Umbilical cord (tissue), 2 donors: ENCODE data around the gene FCHO1. TPM values are rescaled to one million over a fixed set of nuclear protein-coding genes. Genes with fewer than 3 reads are reported as not detected.
"Not testable (repeated sequence)": the region's sequence is repeated elsewhere in the genome, so short reads cannot be mapped to it uniquely, and the experiment has no call there.

Source experiments
- DNase-seq: peaks from one replicate; pipeline ENCODE4 v3.0.0-alpha.2; 2015; ENCODE audit warnings: low spot score
- total RNA-seq: library from RNA; depleted of rRNA; stranded (reverse); fragments of >200 nt; gene quantifications from one replicate; pipeline ENCODE4 v1.2.3, GENCODE V29; 2014; ENCODE audit warnings: low replicate concordance; ENCODE audit not compliant: insufficient read depth

Gene FCHO1
- total RNA-seq, 1 donor from 2014 or later = 16.1 TPM

DNA sequence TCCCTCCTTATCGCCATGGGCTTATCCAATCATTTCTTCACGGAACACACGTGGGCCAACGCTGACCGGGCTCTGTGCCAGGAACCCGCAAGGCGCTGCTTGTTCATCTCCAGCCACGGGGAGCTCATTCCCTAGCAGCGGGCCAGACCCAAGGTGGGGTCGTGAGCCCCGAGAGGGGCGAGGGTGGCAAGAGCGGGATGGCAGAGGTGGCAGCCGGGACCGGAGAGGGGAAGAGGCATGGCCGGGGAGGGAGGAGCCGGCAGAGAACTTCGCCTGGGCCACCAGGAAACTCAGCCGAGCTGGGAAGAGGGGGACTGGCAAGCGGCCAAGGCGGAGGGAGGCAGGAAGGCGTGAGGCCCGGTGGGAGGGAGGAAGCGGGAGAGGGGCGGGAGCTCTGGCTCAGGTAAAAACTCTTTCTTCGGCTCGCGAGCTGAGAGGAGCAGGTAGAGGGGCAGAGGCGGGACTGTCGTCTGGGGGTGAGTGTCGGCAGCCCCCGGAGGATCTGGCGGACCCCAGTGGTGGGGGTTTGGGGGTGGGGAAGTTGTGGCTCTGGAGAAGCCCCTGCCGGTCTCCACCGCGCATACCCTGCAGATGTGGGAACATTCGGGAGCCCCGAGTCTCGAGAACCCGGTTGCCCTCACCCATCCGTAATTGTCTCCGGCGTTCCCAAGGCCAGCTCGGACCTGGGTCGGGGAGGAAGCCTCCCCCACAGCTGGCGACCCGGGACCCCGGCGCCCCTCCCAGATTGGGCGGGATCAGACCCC is 43.6 kb downstream of the FCHO1 start, which contains the start of gene B3GNT3:
TSS of gene B3GNT3 (plus strand) at position 408 of the 764 bp plus-strand sequence. CDS start 12,670 bp downstream, outside the sequence.
- DNase-seq = peak; percentile 29

DNA sequence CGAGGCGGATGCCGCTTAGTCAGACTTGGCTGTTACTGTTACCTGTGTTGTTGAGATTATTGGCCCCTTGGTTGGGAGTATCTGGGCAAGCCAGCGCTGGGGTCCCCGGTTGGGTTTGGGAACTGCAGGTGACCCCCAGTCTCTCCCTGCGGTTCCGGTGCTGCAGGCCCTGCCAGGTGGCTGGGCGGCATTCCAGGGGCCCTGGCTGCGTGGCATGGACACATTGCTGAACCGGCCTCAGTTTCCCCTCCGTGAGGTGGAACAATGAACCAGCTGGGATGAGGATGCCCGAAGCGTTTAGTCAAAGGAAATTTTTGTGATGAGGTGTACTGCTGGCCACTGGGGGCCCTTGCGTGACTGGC is 44.2 kb downstream of the FCHO1 start:
- DNase-seq = no peak

DNA sequence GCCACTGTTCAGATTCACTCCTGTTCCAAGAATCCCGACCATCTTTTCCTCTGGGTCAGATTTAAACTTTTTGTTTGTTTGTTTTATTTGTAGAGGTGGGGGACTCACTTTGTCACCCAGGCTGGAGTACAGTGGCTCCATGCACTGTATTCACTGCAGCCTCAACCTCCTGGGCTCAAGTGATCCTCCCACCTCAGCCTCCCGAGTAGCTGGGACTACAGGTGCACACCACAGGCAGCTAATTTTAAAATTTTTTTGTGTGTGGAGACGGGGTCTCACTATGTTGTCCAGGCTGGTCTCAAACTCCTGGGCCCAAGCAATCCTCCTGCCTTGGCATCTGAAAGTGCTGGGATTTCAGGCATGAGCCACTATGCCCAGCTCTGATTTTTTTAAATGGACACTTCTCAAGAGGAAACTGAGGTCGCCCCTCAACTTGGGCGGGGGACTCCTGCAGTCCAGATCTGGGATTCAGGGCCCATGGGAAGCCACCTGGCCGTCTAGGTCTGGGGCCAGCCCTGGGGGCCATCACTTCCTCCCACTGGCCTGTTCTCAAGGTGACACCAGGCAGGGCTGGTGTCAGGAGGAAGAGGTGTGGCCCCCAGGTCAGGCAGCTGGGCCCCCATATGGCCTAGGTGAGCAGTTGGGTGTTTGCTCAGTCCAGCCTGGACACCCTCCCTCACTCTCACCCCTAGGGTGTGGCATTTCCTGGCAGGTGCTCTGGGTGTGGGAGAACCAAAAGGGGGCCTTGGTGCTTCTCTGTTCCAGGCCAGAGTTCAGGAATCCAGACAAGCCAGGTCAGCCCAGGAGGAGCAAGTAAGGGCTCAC is 44.9 kb downstream of the FCHO1 start:
- DNase-seq = no peak

GRCh38 chr19:17796838-17797423 is 45.7 kb downstream of the FCHO1 start:
- DNase-seq = no peak

GRCh38 chr19:17797424-17798201 is 46.3 kb downstream of the FCHO1 start:
- no peak for DNase-seq

DNA sequence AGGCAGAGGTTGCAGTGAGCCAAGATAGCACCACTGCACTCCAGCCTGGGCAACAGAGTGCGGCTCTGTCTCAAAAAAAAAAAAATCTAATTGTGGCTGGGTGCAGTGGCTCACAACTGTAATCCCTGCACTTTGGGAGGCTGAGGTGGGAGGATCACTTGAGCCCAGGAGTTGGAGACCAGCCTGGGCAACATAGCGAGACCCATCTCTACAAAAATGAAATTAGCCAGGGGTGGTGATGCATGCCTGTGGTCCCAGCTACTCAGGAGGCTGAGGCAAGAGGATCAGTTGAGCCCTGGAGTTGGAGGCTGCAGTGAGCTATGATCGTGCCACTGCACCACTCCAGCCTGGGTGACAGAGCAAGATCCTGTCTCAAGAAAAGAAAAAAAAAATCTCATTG is 47.3 kb downstream of the FCHO1 start:
- DNase-seq = not testable (repeated sequence)

GRCh38 chr19:17802137-17802858 is 51.0 kb downstream of the FCHO1 start:
- no peak for DNase-seq

DNA sequence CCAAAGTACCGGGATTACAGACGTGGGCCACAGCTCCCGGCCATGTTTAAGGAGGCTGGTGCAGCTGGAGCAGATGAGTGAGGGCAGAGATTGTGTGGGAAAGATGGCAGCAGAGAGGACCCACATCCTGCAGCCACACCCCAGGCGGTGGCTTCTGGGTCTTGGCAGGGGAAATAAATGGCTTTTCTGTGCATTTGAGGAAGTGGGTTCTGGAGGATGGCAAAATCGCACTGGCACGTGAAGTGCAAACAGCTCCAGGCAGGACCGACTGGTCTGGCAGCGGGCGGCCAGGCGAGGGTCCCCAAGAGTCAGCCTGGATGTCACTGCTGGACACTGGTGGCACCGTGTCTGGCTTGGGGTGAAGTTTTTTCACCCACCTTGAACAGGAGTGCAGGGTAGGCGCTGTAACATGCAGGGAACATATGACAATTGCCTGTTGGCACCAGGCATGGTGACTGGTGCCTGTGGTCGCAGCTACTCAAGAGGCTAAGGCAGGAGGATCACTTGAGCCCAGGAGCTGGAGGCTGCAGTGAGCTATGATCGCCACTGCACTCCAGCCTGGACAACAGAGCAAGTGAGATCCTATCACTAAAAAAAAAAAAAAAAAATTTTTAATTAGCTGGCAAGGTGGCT is 52.1 kb downstream of the FCHO1 start:
- no peak for DNase-seq

- no peak for DNase-seq
Measured at GRCh38 chr19:17805427-17805826, 54.1 kb downstream of the FCHO1 start.

DNA sequence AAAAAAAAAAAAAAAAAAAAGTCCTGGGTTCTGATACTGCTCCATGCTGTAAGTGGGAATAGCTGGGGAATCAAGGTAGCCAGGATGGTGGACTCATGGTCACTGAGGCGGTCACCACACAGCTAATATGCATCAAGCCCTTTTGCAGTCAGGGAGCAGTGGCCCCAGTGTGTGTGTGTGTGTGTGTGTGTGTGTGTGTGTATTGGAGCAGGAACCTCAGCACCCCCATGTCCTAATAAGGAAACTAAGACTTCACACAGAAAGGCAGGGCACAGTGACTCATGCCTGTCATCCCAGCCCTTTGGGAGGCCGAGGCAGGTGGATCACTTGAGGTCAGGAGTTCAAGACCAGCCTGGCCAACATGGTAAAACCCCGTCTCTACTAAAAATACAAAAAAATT is 55.7 kb downstream of the FCHO1 start:
- no peak for DNase-seq

DNA sequence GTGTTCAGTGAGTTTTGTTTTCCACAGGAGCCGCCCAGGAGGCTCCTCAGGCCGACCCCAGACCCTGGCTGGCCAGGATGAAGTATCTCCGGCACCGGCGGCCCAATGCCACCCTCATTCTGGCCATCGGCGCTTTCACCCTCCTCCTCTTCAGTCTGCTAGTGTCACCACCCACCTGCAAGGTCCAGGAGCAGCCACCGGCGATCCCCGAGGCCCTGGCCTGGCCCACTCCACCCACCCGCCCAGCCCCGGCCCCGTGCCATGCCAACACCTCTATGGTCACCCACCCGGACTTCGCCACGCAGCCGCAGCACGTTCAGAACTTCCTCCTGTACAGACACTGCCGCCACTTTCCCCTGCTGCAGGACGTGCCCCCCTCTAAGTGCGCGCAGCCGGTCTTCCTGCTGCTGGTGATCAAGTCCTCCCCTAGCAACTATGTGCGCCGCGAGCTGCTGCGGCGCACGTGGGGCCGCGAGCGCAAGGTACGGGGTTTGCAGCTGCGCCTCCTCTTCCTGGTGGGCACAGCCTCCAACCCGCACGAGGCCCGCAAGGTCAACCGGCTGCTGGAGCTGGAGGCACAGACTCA is 56.5 kb downstream of the FCHO1 start:
- no peak for DNase-seq

GRCh38 chr19:17811103-17811502 is 59.8 kb downstream of the FCHO1 start:
- DNase-seq = no peak

DNA sequence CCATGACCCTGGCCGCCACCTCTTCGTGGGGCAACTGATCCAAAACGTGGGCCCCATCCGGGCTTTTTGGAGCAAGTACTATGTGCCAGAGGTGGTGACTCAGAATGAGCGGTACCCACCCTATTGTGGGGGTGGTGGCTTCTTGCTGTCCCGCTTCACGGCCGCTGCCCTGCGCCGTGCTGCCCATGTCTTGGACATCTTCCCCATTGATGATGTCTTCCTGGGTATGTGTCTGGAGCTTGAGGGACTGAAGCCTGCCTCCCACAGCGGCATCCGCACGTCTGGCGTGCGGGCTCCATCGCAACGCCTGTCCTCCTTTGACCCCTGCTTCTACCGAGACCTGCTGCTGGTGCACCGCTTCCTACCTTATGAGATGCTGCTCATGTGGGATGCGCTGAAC is 60.4 kb downstream of the FCHO1 start:
- DNase-seq = no peak

- DNase-seq = no peak
Measured at GRCh38 chr19:17812099-17812498, 60.8 kb downstream of the FCHO1 start.

- no peak for DNase-seq
Measured at GRCh38 chr19:17817668-17818363, 66.5 kb downstream of the FCHO1 start.

DNA sequence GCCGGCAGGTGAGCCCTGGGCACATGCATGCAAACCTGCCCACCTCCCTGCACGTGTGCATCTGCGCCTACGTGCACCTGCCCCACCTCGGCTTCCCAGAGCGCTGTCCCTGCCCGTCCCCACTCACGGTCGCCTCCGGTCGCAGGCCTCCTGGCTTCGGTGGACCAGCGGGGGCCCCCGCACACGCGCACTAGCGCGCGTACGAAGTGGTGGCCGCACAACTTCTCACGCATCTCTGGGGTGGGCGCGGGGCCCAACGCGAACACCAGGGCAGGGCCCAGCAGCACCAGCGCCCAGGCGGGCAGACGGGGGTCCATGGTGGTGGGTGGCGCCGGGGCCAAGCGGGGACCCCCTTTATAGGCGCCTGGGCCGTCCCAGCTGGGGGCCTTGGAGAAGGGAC is 69.9 kb downstream of the FCHO1 start, which contains the start of gene INSL3:
TSS of gene INSL3 (minus strand) at position 330 of the 400 bp plus-strand sequence. CDS start at position 317, 13 bp downstream.
- no peak for DNase-seq

GRCh38 chr19:17824339-17824738 is 73.1 kb downstream of the FCHO1 start:
- DNase-seq = no peak

- no peak for DNase-seq
Measured at GRCh38 chr19:17826508-17827056, 75.3 kb downstream of the FCHO1 start.
